ENCODE results near the gene CCDC30.

DNA sequence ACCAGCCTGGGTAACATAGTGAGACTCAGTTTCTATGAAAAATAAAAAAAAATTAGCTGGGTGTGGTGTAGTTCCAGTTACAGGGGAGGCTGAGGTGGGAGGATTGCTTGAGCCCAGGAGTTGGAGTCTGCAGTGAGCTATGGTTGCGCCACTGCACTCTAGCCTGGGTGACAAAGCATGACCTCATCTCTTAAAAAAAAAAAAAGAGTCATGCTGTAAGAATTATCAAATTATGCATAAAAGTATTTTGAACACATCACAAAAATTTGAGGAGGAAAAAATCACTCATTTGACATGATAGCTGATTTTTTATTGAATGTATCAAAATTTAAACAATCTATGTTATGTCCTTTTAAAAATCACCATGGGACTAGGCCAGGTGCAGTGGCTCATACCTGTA lies 17.8 kb downstream of the CCDC30 start:
- TF ChIP-seq, protein P1, sequence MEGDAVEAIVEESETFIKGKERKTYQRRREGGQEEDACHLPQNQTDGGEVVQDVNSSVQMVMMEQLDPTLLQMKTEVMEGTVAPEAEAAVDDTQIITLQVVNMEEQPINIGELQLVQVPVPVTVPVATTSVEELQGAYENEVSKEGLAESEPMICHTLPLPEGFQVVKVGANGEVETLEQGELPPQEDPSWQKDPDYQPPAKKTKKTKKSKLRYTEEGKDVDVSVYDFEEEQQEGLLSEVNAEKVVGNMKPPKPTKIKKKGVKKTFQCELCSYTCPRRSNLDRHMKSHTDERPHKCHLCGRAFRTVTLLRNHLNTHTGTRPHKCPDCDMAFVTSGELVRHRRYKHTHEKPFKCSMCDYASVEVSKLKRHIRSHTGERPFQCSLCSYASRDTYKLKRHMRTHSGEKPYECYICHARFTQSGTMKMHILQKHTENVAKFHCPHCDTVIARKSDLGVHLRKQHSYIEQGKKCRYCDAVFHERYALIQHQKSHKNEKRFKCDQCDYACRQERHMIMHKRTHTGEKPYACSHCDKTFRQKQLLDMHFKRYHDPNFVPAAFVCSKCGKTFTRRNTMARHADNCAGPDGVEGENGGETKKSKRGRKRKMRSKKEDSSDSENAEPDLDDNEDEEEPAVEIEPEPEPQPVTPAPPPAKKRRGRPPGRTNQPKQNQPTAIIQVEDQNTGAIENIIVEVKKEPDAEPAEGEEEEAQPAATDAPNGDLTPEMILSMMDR (IDR thresholded peaks at IDR 0.05; ENCODE audit: poor library complexity): no peak
- TF ChIP-seq EZH2 (IDR thresholded peaks at IDR 0.05; ENCODE audit: borderline replicate concordance): no peak

Data from hepatocyte (in vitro differentiated cells).